Pons (tissue), 1 donor: Measurements from ENCODE around the gene AFF3.
"Not testable (repeated sequence)": the region's sequence is repeated elsewhere in the genome, so short reads cannot be mapped to it uniquely, and the experiment has no call there.

Experiments used
- DNase-seq: peaks from one replicate; pipeline ENCODE4 v3.0.0-alpha.2; 2016; ENCODE audit warnings: low spot score

The AFF3 gene

DNA sequence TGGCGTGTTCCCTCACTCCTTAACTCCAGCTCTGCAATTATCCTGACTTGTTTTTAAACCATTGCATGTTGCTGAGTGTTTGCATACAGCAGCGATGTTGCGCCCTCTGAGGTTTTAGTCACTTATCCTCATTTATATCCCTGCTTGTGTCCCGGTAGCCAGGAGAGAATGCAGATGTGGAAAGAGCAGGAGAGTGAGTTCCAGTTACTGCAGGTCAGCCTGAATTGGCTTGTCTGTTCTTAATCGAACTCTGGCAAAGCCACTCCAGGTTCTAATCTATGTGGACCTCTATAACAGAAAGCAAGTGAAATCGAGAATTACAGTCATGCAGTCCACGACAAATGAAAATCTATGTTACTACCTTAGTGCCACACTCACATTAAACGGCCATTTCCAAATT lies 357.4 kb downstream of the AFF3 start:
- DNase-seq, result no peak

- DNase-seq, result no peak
Measured at GRCh38 chr2:99784282-99784681, 358.1 kb downstream of the AFF3 start.

DNA sequence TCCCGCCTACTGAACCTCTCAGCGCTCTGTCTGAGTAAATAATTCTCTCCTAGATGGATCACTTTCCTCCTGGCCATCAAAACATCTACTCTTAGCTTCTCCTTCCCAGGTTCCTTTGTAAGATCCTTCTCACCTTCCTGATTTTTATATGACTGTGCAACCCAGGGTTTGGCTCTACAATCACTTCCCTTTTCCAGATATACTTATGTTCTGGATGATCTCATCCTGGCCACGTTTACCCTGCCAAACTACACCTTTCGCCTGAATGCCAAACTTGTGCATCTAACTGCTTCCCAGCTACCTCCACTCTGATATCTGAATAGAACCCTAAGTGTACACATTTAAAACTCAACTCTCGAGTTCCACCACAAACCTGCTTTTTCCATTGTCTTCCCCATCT lies 362.1 kb downstream of the AFF3 start:
- no peak for DNase-seq

DNA sequence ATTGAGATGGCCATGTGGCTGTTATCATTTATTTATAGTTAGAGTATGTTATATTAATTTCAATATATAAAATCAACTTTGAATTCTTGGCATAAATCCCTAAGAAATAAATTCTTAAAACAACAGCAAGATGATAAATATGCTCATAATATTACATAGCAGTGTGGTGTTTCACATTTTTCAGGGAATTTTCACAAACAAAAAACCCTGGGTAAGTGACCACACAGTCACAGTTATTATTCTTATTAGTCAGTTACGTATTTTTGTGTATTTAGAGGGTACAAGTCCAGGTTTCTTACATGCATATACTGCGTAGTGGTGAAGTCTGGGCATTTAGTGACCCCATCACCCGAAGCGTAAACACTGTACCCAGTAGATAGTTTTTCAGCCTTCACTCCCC lies 363.1 kb downstream of the AFF3 start:
- DNase-seq, result no peak

GRCh38 chr2:99777656-99778290 lies 364.6 kb downstream of the AFF3 start:
- no peak for DNase-seq

- DNase-seq, result no peak
Measured at GRCh38 chr2:99776906-99777646, 365.3 kb downstream of the AFF3 start.

DNA sequence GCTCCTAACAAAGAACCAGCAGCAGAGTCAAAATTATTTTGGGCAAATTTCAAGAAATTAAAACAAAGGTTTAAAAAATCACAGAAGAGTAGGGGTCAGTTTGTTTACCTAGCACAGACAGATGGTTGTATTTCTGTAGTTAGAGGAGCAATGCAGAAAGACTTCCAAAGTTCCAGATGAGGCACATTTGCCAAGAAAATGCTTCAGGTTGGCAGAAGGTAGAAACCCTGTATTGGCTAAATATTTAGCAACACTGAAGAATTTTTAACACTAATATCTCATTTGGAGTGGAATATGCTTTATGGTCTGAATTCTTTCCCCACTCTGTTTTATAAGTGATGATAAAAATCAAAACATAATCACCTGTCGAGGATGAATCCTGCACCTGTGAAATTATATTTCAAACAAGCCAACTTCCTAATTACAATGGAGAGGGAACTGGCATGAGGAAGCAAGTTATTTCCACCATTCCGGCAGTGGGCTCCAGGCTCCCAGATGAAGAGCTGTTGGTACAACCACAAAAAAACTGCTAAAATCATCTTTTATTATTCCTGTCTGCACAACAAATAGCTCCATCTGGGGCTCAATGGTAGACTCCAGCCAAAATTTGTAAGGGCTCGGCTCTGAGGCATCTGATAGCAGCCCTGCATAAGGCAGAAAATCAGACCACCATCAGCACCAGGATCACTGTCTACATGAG lies 366.0 kb downstream of the AFF3 start:
- DNase-seq, result no peak

- no peak for DNase-seq
Measured at GRCh38 chr2:99775585-99775984, 366.8 kb downstream of the AFF3 start.

DNA sequence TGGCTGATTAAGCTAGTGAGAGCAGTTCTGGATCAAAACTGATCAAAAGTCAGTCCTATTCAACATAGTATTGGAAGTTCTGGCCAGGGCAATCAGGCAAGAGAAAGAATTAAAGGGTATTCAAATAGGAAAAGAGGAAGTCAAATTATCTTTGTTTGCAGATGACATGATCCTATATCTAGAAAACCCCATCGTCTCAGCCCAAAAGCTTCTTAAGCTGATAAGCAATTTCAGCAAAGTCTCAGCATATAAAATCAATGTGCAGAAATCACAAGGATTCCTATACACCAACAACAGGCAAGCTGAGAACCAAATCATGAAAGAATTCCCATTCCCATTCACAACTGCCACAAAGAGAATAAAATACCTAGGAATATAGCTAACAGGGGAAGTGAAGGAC lies 368.7 kb downstream of the AFF3 start:
- not testable (repeated sequence) for DNase-seq

GRCh38 chr2:99772591-99773331 lies 369.6 kb downstream of the AFF3 start:
- no peak for DNase-seq

DNA sequence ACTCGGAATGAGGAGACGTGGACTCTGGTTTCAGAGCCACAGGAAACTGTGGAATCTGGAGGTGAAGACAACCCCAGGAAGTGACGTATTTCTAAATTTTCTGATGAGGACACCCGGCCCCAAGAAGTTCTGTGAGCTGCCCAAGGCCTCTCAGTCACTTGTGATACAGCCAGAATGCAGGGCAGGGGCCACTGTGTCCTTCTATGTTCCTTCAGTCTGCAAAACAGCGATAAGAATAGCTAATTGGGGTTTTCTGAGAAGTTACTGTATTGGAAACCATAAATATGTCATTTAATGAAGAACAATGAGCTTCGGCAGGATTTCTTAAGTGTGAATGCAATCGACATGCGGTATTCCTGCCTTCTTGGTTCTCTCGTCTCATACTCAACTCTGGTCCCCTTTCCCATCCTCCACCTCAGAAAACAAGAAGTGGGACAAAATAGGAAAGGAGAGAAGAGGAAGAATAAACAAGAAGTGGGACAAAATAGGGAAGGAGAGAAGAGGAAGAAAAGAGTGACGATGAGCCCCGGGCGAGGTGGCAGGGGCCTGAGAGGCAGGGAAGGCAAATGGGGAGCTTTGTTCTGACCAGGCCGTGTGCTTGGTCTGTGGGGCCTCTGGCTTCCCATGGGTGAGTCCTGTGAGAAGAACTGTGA lies 370.6 kb downstream of the AFF3 start:
- DNase-seq, result peak; percentile 87

DNA sequence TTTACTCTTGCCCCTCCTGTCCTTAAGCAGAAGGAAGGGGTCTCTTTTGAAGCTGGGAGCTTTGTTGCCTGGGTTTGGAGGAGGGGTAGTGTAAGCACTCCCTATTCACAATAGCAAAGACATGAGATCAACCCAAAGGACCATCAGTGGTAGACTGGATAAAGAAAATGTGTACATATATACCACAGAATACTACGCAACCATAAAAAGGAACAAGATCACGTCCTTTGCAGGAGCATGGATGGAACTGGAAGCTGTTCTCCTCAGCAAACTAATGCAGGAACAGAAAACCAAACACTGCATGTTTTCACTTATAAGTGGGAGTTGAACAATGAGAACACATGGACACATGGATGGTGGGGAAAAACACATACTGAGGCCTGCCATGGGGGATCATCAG lies 371.5 kb downstream of the AFF3 start:
- no peak for DNase-seq

GRCh38 chr2:99765731-99766318 lies 376.6 kb downstream of the AFF3 start:
- no peak for DNase-seq

- DNase-seq, result no peak
Measured at GRCh38 chr2:99763764-99764163, 378.6 kb downstream of the AFF3 start.

DNA sequence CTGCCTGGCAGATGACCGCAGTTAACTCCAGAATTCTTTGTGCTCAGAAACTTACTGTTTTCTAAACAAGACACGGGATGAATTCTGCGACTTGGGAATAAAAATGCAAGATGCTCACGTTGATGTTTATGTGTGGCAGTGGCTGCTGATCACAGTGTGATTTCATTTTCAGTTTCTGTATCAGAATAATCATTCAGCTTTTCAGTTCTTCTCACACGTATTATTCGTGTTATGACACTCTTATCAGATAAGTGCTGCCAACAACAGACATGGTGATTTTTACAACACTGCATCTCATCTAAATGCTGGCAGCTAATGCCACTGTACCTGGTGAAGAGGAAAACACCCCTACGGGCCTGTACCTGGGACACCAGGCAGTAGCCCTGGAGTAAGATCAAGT lies 379.7 kb downstream of the AFF3 start:
- DNase-seq, result no peak

DNA sequence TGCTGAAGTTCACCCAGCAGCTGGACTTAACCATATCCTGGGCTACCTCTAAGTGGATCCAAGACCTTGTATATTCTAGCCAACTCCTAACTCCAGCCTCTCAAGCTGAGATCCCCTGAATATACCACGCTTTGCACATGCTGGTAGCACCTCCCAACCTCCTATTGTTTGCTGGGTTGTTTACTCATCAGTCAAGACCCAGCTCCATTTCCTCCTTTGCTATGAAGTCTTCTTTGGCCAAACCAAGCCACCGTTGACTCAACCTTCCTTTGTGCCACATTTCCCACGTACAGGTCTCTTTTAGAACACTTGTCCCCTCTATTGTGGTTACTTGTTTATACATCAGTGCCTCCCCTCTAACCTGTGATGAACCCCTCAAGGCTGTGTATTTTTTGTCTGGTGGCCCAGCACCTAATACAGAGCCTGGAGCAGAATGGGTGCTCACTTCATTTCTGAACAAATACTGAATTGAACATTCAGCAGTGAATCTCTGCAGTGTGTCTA lies 384.7 kb downstream of the AFF3 start:
- DNase-seq, result no peak

- DNase-seq, result no peak
Measured at GRCh38 chr2:99756059-99756458, 386.3 kb downstream of the AFF3 start.

- DNase-seq, result no peak
Measured at GRCh38 chr2:99754210-99754609, 388.2 kb downstream of the AFF3 start.

- no peak for DNase-seq
Measured at GRCh38 chr2:99753505-99753904, 388.9 kb downstream of the AFF3 start.

DNA sequence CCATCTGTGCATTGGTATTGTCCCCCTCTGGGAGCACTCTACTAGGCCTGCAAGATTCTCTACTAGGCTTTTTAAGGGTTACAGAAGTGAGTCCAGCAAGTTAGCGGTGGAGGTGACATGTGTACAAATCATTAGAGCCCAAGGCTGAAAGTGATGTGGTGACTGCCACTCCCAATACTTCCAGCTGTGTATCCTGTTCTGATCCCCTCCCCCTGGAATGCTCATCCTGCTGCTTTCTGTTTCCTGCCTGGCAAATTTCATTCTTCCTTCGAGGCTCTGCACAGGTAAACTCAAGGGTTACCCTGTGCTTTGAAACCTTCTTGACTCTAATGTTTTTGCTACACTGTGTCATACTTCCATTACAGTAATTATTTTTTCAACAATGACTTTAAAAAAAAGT lies 394.0 kb downstream of the AFF3 start:
- DNase-seq, result no peak

- no peak for DNase-seq
Measured at GRCh38 chr2:99747842-99748241, 394.5 kb downstream of the AFF3 start.
